ENCODE results near the gene COL15A1.
"Not testable (repeated sequence)": the region's sequence is repeated elsewhere in the genome, so short reads cannot be mapped to it uniquely, and the experiment has no call there.

GRCh38 chr9:99010393-99010792, 66.7 kb downstream of the COL15A1 start:
- TF ChIP-seq CTCF (IDR thresholded peaks at IDR 0.05); POLR2AphosphoS5 (IDR thresholded peaks at IDR 0.05); POLR2A (IDR thresholded peaks at IDR 0.05); EP300 (IDR thresholded peaks at IDR 0.05; ENCODE audit: low read depth): not testable (repeated sequence)

Measured in transverse colon (tissue), 4 donors.